ENCODE results near the gene RAB2B.
"Not testable (repeated sequence)": the region's sequence is repeated elsewhere in the genome, so short reads cannot be mapped to it uniquely, and the experiment has no call there.

The RAB2B gene

DNA sequence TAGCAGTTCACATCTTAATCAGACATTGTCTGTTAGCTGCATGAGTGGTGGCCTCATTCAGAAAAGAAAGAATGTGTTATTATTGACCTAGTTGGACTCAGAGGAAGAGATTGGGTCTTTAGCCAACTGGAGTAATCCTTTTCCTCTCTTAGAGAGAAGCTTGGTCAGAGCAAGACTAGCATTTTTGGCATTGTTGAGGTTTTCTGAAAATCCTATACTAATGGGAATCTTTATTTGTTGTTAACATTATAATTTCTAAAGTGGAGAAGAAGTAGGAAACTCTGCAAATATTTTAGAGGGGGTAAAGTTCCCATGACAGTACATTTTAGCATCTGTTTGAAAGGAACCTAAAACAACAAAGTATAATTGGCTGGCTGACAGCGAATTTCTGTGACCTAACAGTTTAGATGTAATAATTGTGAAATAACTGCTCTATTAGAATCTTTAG is 9.9 kb upstream of the RAB2B start:
- no peak for DNase-seq

DNA sequence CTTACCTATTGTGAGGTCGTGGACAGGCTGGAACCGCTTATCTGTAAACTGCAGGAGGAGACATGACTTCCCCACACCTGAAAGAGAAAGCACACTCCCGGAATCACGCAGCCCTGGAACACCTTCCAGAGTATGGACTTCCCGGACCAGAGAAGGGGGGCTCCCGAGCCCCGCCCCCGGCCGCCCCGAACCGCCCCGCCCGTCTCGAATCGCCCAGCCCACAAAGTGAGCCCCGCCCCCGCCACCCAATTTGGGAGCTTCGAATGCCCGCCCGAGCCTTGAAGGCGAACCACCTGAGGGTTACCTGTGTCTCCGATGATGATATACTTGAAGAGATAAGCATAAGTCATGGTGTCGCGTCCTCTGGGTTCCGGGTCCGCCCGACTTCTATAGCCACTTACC is 235 bp downstream of the RAB2B start:
- DNase-seq, result no peak

DNA sequence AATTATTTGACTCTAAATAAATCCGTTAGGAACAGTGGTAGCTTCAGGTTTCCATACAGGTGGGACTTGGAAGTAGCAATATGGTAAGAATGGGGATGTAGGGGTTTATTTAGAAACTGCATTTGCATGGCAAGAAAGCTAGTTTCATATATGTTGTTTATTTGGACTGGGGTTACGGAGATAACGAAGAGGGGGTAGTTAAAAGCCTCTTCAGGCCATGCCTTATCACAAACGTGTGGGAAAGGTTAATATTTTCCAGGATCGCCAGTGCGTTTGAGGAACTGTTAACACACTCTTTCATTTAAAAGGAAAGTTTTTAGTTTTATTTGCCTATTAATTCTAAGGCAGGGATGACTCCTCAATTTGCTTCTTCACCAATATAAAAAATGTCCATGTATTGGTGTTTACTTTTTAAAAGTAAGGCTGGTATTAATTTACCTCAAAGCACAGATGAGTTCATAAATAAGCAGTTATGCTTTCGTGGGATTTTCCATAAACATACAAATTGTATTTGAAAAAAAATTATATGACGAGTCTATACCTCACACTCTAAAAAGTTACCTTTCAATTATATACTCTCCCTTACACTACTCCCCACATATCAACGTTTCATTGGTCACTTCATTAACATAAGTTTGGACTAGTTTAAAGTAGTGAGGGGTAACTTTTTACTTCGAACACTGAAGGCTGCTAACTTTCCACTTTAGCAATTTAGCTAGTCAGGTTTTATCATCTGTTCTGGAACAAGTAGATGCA is 814 bp downstream of the RAB2B start:
- DNase-seq, result no peak

DNA sequence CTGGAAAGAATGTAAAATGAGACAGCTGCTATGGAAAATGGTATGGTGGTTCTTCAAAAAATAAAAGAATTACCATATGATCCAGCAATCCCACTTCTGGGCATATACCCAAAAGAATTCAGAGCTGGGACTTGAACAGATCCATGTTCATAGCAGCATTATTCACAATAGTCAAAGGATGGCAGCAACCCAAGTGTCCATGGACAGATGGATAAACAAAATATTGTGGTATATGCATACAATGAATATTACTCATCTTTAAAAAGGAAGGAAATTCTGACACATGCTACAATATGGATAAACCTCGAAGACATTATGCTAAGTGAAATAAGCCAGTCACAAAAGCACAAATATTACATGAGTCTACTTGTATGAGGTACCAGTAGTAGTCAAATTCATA is 9.1 kb downstream of the RAB2B start:
- DNase-seq, result no peak

DNA sequence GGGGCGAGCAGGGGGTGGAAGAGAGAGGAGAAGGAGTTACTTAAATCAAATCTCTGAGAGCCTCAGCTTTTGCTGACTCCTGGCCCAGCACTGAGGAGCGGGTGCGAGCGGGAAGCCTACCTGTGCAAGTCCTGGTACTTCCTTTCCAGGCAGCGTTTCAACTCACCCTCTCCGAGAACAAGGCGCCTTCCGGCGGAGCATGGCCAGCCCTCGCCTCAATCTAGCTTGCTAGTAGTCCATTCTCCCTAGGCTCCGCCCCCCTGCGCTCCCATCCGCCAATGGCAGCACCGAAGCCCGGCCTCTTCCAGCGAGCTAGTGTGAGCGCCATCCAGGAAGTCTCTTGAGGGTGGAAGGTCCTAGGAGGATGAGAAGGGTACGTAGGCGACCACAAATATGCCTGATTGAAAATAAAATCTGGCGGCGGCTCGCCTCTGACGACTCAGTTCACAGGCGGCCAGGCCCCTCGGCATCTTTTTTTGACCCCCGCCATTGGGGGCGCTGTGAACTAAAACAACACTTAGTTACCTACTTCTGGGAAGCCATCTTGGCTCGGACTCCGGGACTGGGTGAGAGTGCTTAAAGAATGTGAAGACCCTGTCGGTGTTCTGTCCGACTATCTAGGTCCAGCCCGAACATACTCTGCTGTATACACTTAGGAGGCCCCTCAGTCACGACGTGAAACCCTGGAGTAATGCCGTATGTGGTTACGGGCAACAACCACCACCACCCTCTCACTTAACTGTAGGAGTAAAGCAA is 20.7 kb downstream of the RAB2B start, which contains the start of gene CHD8:
TSS of gene CHD8 (minus strand) at position 212 of the 756 bp plus-strand sequence. CDS start 24,480 bp downstream, outside the sequence.
- peak; percentile 100 for DNase-seq

DNA sequence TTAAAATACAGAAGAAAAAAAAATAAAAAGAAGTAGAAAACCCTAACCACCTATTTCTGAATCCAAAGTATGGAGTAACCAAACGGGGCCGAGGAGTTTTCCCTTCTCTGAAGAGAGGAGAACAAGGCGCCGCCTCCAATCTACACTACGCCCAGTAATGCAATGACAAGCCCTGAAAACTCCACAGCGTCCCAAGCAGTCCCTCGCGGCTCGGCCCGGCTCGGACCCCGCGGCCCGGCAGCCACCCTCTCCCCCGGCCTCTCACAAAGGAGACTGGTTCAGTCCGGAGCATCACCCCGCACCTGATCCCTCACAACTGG is 21.2 kb downstream of the RAB2B start:
- peak; percentile 40 for DNase-seq

DNA sequence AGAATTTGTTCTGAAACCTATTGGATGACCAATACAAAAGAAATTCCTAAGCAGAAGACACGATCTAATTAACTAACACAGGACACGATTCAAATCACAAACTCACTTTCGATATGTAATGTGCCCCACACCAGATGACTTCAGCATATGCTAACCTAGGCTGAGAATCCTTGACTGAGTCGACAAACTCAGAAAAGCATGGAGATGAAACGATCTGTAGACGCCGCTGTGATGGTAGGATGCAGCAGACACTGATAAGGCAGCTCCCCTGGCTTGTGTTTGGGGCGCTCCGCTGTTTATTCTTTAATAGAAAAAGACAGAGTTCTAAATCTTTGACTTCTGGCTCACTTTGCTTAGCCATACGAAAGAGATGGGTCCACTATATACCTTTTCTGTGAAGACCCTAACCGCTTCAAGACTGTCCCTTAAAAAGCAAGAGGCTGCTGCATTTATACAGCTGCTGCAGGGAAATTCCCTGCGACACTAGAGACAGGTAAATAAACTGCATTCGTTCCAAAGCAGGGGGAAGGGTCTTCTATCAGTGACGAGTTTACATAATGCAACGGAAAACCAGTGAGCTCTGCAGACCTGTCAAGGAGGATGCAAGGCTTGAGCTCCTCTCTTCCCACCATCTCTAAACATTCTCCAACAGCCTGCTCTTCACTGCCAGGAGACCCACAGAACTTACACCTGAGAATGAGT is 21.8 kb downstream of the RAB2B start:
- DNase-seq, result no peak

DNA sequence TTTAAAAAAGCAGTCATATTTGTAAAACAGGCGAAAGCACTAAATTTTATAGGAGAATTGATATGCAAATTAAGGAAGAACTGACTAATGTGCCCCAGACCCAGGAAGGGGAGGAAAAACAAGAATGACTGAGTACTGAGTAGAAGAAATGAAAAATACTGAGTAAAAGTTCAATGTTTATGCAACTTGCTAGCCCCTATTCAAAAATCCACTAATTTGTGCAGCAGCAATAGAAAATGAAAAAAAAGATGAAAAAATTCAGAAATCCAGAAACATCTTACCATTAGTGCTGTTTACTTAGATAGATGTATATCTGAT is 26.9 kb downstream of the RAB2B start:
- DNase-seq, result no peak

DNA sequence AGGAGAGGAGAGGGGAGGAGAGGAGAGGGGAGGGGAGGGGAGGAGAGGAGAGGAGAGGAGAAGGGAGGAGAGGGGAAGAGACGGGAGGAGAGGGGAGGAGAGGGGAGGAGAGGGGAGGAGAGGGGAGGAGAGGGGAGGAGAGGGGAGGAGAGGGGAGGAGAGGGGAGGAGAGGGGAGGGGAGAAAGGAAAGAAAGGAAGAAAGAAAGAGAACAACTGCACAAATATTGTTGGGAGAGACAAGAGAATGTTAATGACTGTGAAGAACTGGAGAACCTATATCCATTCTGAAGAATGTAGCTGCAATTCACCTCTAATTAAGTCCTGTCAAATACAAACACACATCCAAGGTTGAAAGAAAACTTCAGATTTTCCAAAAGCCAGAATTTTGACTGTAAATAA is 34.1 kb downstream of the RAB2B start:
- not testable (repeated sequence) for DNase-seq

DNA sequence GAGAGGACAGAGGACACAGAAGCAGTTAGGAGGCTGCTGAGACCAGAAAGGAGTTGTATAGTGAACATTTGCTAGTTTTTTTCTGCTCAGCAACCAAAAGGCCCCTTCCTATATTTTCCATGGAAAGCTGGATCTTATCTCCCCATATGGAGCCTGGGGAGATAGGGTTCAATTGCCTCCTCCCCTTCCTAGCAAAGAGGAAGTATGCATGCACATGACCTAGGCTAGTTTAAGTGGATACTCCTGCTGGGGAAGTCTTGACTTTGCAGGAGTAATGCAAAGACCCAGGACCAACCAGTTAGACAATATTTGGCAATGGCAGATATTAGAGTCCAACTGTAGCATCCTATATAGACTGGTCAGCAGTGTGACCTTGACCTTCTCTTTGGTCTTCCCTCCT is 35.9 kb downstream of the RAB2B start:
- DNase-seq, result peak; percentile 36

DNA sequence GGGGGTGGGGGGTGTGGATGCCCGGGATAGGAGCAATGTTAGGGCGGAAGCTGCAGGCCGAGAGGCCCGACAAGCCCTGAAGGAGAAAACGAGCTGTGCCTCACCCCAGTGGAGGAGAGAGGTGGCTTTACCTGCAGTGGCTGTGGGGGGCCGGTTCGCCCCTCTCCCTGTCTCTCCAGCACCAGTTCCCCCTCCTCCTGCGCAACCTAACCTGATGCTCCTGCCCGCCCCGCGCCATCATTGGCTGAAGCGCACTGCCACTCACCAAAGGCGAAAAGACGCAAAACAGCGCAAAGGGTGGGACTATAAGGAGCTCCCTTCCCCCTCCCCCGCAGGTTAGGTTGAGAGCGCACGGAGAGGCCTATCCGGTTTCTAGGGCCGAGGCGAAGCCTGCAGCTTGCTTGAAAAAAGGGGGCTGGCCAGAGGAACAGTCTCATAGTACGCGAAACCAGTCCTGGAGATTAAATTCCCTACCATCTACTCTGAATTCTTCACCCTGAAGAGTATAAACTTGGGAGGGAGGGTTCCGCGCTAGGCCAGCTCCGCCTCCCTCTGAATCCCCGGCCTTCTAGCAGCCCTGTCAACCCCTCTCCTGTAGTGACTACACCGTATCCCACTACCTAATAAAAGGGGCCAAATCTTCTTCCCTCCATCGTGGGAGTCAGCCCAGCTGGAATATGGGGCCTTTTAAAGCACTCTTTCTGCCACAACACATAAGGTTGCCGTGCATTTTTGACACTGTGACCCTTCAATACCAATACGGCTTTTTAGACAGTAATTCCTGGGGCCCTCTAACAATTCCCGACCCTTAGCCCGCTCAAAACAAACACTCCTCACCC is 39.5 kb downstream of the RAB2B start:
- DNase-seq, result peak; percentile 100

DNA sequence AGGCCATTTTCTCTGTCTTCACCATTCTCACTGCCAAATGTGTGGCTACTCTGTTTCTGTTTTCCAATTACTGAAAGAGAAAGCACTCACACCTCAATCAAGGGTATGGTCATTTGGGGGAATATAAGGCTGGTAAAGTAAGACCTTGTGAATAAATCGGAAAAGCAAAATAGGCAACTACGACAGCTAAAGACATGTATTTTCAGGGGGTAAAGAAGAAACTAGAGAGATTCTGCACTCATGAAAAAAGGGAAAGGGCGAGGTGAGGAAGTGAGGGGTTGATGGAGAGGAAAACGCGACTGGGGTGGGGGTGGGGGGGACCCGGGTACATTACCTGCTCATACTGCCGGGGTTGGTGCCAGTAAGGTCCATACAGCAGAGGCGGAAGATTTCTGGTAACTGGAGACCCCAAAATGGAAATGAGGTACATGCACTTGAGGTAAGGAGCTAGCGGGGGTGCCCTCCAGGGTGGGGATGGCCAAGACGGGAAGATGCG is 40.1 kb downstream of the RAB2B start:
- DNase-seq, result peak; percentile 7

DNA sequence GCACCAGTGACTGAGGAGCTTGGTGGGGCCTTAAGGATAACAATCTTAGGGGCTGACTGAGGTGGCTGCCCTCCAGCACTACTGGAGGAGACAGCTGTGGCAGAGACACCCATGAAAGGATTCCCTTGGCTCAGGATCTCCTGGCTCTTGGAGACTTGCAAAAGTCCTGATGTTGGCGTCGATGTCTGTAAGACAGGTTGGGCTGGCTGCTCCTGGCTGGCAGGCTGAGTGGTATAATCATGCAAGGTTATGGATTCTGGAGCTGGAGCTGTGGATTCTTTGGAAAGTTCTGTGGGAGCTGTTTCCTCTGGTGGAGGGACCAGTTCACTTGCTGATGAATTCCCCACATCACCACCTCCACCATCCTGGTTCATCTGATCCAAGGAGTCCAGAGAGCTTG is 45.6 kb downstream of the RAB2B start:
- DNase-seq, result no peak

DNA sequence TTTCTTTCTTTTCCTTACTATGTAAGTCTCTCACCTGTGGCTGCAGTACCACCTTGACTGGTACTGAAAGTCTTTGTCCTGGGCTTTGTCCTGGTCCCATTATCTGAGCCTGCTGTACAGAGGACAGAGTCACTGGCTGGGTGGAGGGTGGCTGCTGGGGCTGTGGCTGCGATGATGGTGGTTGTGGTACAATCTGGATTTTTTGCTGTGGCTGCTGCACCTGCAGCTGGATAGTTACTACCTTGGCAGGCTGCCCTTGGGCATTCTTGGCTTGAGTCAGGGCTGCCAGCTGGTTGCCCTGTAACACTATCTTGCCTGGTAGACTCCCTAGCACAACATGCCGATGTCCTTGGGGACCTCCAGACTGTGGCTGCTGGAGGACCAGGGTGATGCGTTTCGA is 47.8 kb downstream of the RAB2B start:
- no peak for DNase-seq

DNA sequence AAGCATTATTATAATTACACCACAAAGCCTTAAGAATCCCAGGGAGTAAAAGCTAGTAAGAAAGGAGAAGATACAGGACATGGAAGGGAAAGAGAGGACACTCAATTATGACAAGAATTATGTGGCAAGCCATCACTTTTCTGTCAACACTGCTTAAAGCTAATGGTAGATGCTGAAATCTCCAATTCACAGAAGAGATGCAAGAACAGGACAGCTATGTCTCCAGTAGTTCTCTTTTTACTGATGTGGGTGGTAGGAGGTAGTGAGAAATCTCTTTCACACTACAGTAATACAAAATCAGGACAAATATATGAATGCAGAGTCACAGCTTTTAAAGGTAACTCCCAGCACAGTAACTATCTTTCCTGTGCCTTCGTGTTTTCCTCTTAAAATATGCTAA is 50.1 kb downstream of the RAB2B start:
- peak; percentile 9 for DNase-seq

DNA sequence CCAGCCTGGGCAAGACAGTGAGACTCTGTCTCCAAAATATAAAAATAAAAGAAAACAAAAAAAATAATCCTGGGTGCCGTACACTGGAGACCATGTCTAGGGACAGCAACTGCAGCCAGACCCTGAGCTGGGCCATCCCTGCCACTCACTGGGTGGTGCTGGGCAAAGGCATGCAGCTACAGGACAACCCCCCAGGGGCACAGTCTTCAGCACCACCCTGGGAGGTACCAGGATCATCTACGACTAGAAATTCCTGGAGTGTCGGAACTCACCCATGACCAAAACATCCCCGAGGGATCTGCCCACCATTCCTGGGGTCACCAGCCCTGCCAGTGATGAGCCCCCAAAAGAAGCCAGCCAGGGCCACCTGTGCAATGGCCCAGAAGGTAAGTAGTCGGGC is 57.2 kb downstream of the RAB2B start:
- DNase-seq, result no peak

DNA sequence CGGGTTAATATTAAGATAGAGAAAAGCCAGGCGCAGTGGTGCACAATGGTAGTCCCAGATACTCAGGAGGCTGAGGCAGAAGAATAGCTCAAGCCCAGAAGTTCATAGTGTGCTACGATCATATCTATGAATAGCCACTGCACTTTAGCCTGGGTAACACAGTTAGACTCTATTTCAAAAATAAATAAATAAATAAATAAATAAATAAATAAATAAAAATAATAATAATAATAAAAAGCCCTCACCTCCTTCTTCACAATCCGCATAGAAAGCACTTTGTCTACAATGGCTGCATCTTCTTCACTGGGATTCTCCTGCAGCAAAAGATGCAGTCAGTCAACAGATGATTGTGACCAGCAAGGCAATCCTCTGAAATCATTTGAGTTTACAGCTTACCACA is 61.4 kb downstream of the RAB2B start:
- DNase-seq, result no peak

DNA sequence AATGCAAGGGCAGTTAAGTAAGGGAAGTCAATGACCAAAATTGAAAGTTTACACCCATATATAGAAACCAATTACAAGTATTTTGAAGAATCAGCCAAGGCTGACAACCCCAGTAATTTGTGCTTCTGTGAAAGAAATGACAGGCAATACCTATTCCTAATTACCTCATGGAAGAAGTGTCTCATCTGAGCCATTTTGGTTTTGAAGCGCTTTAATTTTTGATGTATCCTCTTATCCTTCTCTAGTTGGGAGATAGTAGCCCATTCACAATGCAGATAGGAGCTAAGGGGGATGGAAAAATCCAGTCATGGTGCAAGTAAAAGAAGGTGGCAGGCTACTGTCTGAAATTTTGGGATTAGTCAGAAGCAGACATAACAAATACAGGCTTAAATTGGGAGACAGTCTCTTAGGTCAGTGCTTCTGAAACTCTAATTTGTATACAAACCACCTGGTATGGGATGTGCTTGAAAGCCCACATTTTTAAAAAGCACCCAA is 62.6 kb downstream of the RAB2B start:
- DNase-seq, result no peak

All from suppressor macrophage treated with lipopolysaccharide for 4 hours (primary cell).